Measurements from ENCODE around the gene DBR1. TPM values are rescaled to one million over a fixed set of nuclear protein-coding genes. Genes with fewer than 3 reads are reported as not detected.

DBR1 gene, protein sequence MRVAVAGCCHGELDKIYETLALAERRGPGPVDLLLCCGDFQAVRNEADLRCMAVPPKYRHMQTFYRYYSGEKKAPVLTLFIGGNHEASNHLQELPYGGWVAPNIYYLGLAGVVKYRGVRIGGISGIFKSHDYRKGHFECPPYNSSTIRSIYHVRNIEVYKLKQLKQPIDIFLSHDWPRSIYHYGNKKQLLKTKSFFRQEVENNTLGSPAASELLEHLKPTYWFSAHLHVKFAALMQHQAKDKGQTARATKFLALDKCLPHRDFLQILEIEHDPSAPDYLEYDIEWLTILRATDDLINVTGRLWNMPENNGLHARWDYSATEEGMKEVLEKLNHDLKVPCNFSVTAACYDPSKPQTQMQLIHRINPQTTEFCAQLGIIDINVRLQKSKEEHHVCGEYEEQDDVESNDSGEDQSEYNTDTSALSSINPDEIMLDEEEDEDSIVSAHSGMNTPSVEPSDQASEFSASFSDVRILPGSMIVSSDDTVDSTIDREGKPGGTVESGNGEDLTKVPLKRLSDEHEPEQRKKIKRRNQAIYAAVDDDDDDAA
- polyA plus RNA-seq (ENCODE audit: insufficient read depth in 1 of 5, insufficient read length in 5 of 5, low replicate concordance in 1 of 5): 10 to 100 TPM; 17.5 to 23.6 (median 21.1) TPM
- long read RNA-seq, donor 1, transcript DBR1-201 (8 exons, 2,666 nt): major isoform, 6 of 7 reads
- long read RNA-seq, donor 1, partial matches to known transcripts: 0 of 7 reads
- long read RNA-seq, donor 1, other reads (novel, unspliced or antisense): 0 of 7 reads
- long read RNA-seq, donor 2, transcript DBR1-201 (8 exons, 2,666 nt): major isoform, 6 of 6 reads
- long read RNA-seq, donor 2, partial matches to known transcripts: 0 of 6 reads
- long read RNA-seq, donor 2, other reads (novel, unspliced or antisense): 0 of 6 reads
- long read RNA-seq, donor 3, partial matches to known transcripts: 0 of 4 reads
- long read RNA-seq, donor 3, other reads (novel, unspliced or antisense): 0 of 4 reads
- long read RNA-seq, donor 4, partial matches to known transcripts: 0 of 3 reads
- long read RNA-seq, donor 4, other reads (novel, unspliced or antisense): 0 of 3 reads
- long read RNA-seq, donor 5, transcript DBR1-201 (8 exons, 2,666 nt): major isoform, 5 of 5 reads
- long read RNA-seq, donor 5, partial matches to known transcripts: 0 of 5 reads
- long read RNA-seq, donor 5, other reads (novel, unspliced or antisense): 0 of 5 reads
- long read RNA-seq, donor 6, transcript DBR1-201 (8 exons, 2,666 nt): major isoform, 10 of 27 reads
- long read RNA-seq, donor 6, partial matches to known transcripts: 17 of 27 reads
- long read RNA-seq, donor 6, other reads (novel, unspliced or antisense): 0 of 27 reads
- long read RNA-seq, donor 7, partial matches to known transcripts: 0 of 2 reads
- long read RNA-seq, donor 7, other reads (novel, unspliced or antisense): 0 of 2 reads
- long read RNA-seq, donor 8: 0 reads

- peak; percentile 86 for DNase-seq
Observed at GRCh38 chr3:138174421-138175131, at the start of gene DBR1. TSS of gene DBR1 (minus strand) at chr3:138174921. CDS start at chr3:138174795, 126 bp downstream.

GRCh38 chr3:138222942-138223287 is 48.2 kb upstream of the DBR1 start:
- DNase-seq: no peak

GRCh38 chr3:138222131-138222941 is 47.6 kb upstream of the DBR1 start:
- DNase-seq: no peak

DNA sequence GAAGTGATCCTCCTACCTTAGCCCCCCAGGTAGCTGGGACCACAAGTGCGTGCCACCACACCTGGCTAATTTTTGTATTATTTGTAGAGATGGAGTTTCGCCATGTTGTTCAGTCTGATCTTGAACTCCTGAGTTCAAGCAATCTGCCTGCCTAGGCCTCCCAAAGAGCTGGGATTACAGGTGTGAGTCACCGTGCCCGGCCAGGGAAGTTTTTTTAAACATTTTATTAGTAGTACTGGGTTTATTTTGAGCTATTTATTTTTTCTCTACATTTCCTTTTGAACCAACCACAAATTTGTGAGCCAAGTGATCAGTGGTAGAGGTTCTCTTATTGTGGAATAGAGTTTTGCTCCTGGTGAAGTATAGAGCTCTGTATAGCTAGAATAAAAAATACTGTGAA is 46.1 kb upstream of the DBR1 start:
- DNase-seq: no peak

- no peak for DNase-seq
Observed at GRCh38 chr3:138220242-138220641, 45.5 kb upstream of the DBR1 start.

- no peak for DNase-seq
Observed at GRCh38 chr3:138219255-138219654, 44.5 kb upstream of the DBR1 start.

GRCh38 chr3:138213398-138214085 is 38.8 kb upstream of the DBR1 start:
- no peak for DNase-seq

- DNase-seq: no peak
Observed at GRCh38 chr3:138210528-138210927, 35.8 kb upstream of the DBR1 start.

GRCh38 chr3:138206196-138206595 is 31.5 kb upstream of the DBR1 start:
- DNase-seq: no peak

GRCh38 chr3:138205527-138205926 is 30.8 kb upstream of the DBR1 start:
- no peak for DNase-seq

- no peak for DNase-seq
Observed at GRCh38 chr3:138203938-138204337, 29.2 kb upstream of the DBR1 start.

DNA sequence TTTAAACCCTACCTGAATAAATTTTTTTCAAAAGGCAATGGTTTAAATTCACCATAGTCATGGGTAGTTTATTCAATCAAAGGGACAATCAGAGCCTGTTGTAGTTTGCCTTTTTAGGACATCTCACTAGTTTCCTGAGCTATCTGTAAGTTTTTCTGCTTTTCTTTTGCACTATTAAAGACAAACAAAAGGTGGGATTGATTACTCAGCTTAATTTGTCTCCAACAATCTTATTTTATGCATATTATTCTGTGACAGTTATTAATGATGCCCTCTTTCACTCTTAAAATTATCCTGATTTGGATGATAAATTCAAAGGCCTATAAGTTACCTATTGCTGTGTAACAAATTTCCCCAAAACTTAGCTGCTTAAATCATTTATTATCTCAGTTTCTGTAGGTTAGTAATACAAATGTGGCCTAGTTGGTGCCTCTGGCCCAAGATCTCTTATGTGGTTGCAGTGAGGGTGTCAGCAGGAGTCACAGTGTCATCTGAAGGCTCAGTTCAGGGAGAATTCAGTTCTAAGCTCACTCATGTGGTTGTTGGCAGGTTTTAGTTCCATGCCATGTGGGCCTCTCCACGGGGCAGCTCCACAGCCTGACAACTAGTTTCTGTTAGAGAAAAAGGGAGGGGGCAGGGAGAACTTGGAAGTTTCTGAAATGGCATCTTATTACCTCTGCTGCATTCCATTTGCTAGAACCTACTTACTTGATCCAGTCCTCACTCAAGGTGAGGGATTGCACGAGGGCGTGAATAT is 28.4 kb upstream of the DBR1 start:
- no peak for DNase-seq

DNA sequence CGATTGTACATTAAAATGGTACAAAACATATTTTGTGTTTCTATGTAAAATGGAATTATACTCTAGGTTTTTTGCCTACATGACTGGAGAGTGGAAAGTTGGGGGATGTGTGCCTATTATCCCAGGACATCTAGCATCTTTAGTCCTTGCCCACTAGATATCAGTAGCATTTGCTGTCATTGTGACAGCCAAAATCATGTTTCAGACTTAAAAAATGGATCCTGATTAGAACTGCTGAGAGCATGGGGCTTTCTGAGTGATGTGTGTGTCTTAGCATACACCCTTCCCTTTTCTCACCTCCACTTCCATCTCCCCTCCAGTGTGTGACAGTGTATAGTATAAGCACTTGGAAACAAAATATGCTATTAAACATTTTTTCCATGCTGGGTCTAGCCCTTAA is 25.7 kb upstream of the DBR1 start:
- no peak for DNase-seq

DNA sequence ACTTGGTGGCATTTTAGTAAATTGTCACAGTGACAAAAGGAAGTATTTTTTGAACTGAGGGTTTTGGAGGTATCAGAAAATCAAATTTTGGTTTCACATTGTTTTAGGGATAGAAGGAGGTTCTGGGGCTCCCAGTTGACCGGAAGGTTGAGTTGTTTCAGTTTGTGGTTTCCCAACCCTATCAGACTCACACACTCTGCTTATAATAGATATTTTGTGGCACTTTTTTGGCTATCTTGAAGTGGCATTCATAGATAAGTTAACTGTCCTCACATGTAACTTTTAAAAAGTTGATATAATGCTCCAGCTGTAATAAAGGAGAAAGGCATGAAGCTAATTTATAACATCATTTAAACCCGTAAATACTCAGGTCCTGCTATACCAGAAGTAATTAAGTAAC is 25.1 kb upstream of the DBR1 start:
- DNase-seq: no peak

- DNase-seq: no peak
Observed at GRCh38 chr3:138197524-138197923, 22.8 kb upstream of the DBR1 start.

- peak in 1 of 2 donors; percentile 8 for DNase-seq
Observed at GRCh38 chr3:138197058-138197457, 22.3 kb upstream of the DBR1 start.

GRCh38 chr3:138196023-138196422 is 21.3 kb upstream of the DBR1 start:
- no peak for DNase-seq

- no peak for DNase-seq
Observed at GRCh38 chr3:138195481-138195880, 20.8 kb upstream of the DBR1 start.
